RWPE1 (cell line): ENCODE data around the gene SFMBT1.

Experiments used
- CTCF ChIA-PET: fragments of 350-600 bp; sonication (Branson Sonifier 250); formaldehyde crosslinking; extraction: SDS; loops from one replicate; lab custom pipeline; 2021; lab: Yijun Ruan, JAX
- POLR2A ChIA-PET: fragments of 400-600 bp; formaldehyde crosslinking; extraction: SDS; loops from one replicate; lab custom pipeline; 2020; ENCODE audit warnings: antibody characterized with exemption; ENCODE audit not compliant: low non-redundant PET; lab: Yijun Ruan, JAX
- DNase-seq: peaks from one replicate; pipeline ENCODE4 v3.0.0; 2012; ENCODE audit warnings: low spot score
- H3K27ac ChIP-seq: fragments of 450-650 bp; 2 replicates; pipeline ENCODE4 v1.5.1; 2017
- CTCF ChIP-seq: fragments of 450-650 bp; conservative IDR thresholded peaks from 2 replicates; pipeline ENCODE4 v1.5.1; 2017; ENCODE audit warnings: low read depth, mild to moderate bottlenecking

Gene SFMBT1

GRCh38 chr3:52923963-52924362 is 121.9 kb downstream of the SFMBT1 start:
- CTCF ChIA-PET, result no interaction called here
- no peak for TF ChIP-seq CTCF
- POLR2A ChIA-PET, result no interaction called here
- DNase-seq, result no peak
- no peak overlapping the region for H3K27ac ChIP-seq

DNA sequence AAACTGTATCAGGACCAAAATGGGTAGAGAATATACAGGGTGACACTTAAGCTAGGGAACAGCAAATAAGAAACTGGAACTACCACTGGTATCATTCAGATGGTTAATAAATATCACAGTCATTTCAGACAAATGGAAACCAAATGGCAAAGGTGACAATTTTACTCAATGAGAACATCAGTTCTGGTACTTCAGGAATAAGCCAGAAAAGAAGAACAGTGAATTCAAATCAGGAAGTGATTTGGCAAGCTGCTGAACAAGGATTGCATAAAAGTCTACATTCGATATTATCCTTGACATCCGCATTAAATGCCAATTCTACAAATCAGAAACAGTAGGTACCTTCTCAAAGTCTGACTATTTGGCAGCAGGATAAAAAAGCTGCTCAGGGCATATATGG is 125.0 kb downstream of the SFMBT1 start:
- DNase-seq, result no peak
- ChIA-PET CTCF (interaction anchor here (0.6 kb wide), 1 partner anchor 189 kb away, joined by 4 read pairs; no protein-coding TSS in a partner anchor), POLR2A (no interaction called here)
- no peak for TF ChIP-seq CTCF
- H3K27ac ChIP-seq, result no peak overlapping the region

DNA sequence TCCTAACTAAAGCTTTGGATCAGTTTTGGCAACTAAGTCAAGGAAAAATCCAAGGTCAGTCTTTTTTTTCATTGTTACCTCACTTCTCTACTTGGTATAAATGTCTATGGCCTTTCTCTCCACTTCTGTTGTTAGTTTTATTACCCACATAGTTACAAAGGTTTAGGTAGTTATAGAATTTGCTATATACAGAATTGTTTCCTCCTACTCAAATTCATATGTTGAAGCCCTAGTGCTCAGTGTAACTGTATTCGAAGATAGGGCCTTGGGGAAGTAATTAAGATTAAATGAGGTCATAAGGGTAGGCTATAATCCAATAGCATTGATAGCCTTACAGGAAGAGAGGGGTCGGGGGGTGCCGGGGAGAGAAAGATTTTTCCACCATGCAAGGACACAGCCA is 128.8 kb downstream of the SFMBT1 start:
- H3K27ac ChIP-seq, result no peak overlapping the region
- ChIA-PET CTCF (no interaction called here), POLR2A (no interaction called here)
- no peak for TF ChIP-seq CTCF
- no peak for DNase-seq

DNA sequence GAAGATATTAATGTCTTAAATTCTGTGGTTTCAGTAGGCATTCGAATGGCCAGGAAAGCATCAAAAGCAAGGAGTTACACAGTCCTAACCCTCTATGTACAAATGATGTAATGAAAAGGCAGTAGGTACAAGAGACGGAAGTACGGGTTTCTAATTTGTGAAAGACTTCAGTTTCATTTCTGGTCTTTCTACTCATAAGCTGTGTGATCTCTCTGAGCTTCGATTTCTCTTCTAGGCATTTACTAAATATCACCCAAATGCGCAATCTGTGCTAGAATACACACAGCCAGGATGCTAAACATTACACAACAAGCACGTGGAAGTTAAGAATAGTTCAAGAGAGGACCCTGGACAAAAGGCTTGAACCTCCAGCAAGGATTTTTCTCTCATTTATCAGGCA is 130.6 kb downstream of the SFMBT1 start:
- DNase-seq, result no peak
- CTCF ChIA-PET, result no interaction called here
- POLR2A ChIA-PET, result no interaction called here
- H3K27ac ChIP-seq, result no peak overlapping the region
- no peak for TF ChIP-seq CTCF

DNA sequence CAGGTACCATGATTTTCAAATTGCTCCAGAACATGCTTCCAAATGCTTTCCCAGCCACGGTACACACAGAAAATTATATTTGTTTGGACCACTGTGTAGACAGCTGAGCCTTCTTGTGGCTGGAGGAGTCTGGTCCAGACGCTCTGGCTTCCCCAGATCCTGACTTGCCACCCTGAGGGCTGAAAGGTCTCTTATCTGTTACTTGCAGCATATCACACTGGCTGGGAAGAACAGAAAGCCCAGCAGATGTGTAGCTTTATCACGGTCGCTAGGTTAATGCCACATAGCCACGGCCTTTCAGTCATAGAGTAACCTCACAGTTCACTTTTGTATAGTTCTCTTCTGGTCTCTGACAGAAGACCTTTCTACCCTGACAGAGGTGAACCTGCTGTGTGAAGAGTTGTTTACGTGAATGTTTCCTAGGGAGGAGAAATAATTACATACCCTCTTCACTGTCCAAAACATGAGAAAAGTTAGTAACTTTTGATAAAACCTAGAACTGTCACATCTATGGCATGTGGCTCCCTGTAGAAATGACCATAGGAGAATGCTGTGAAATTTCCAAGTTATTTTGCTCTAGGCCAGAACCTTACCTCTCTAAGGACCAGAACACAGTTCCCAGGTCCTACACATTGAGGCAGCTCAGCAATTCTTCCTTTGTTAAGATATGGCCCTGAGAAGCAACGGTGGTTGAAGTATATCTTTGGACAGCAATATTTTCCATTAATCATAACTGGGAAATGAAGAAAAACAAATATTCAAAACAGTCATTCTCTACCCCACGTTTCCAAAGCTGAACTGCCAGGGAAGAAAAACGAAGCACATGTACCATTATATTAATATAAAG is 132.8 kb downstream of the SFMBT1 start:
- CTCF ChIA-PET, result no interaction called here
- no peak overlapping the region for H3K27ac ChIP-seq
- TF ChIP-seq CTCF, result no peak

GRCh38 chr3:52910823-52911222 is 135.1 kb downstream of the SFMBT1 start:
- POLR2A ChIA-PET, result no interaction called here
- no peak for DNase-seq
- H3K27ac ChIP-seq, result no peak overlapping the region
- no peak for TF ChIP-seq CTCF
- CTCF ChIA-PET, result no interaction called here

More for the DNA sequence above, 132.8 kb downstream of the SFMBT1 start:
- POLR2A ChIA-PET, result no interaction called here
- no peak for DNase-seq
